GM12872 (cell line): ENCODE results near the gene SLX4IP.

ENCODE experiments used
- TF ChIP-seq, protein P1 (sequence below): IDR thresholded peaks from 3 replicates; pipeline ENCODE4 v1.5.1; 2011; ENCODE audit warnings: low read depth, mild to moderate bottlenecking, low read length, moderate library complexity; ENCODE audit not compliant: insufficient read depth

Gene SLX4IP

DNA sequence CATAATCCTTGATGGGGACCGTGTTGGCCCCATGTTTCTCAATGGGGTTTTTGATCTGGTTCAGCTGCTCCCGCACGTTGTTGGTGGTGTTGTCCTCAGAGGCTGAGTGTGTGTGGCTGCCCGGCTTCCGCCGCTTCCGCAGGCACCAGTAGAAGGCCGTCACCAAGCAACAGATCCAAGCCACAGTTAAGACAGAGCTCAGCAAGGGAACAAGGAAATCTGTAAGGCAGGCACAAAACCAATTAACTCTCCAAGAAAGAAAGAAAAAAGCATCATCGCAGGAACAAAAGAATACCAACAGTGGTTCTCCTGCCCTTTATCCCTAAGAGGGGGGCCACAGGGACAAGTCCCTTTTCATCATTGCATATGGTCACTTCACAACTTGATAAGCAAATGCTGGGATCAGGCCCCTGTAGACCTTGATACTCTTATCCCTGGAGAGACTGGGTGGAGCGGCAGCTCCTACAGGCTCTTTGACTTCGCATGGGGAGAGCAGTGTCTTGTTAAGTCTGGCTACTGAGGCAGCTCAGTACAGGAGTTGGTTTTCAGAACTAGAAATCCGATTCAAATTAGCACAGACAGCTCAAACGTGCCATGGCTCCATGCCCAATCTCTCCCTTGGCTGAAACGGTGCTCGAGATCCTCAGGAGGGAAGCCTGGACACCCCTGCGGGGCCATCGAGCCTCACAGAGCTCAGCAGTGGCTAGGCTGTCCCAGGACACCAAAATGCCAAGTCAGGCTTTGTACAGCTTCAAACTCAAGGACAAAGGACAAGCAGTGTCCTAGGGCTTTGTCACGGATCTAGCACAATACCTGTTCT, 204.8 kb downstream of the SLX4IP start:
- TF ChIP-seq, protein P1, sequence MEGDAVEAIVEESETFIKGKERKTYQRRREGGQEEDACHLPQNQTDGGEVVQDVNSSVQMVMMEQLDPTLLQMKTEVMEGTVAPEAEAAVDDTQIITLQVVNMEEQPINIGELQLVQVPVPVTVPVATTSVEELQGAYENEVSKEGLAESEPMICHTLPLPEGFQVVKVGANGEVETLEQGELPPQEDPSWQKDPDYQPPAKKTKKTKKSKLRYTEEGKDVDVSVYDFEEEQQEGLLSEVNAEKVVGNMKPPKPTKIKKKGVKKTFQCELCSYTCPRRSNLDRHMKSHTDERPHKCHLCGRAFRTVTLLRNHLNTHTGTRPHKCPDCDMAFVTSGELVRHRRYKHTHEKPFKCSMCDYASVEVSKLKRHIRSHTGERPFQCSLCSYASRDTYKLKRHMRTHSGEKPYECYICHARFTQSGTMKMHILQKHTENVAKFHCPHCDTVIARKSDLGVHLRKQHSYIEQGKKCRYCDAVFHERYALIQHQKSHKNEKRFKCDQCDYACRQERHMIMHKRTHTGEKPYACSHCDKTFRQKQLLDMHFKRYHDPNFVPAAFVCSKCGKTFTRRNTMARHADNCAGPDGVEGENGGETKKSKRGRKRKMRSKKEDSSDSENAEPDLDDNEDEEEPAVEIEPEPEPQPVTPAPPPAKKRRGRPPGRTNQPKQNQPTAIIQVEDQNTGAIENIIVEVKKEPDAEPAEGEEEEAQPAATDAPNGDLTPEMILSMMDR, result no peak

- TF ChIP-seq, protein P1, result no peak
Measured at GRCh38 chr20:10640897-10641296, 205.8 kb downstream of the SLX4IP start.

GRCh38 chr20:10641467-10641866, 206.4 kb downstream of the SLX4IP start:
- TF ChIP-seq, protein P1, result no peak

DNA sequence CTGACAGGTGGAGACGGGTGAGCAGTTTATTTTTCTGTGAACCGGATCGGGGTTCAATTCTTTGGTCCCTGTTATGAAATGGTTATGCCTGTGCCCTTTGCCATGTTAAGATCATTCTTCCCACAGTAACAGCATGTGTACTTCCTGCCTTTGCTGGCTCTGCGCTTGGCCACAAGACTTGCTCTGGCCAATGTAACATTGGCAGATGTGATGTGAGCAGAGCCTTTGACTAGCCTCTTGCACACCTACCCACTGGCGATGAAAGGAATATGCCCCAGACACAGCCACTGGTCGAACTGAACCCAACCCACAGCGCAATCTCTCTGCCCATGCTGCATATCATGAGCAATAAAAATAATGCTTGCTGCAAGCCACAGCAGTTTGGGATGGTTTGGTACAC, 206.8 kb downstream of the SLX4IP start:
- TF ChIP-seq, protein P1, result no peak

- TF ChIP-seq, protein P1, result no peak
Measured at GRCh38 chr20:10642856-10643559, 207.9 kb downstream of the SLX4IP start.

- TF ChIP-seq, protein P1, result no peak
Measured at GRCh38 chr20:10643560-10643873, 208.4 kb downstream of the SLX4IP start.

DNA sequence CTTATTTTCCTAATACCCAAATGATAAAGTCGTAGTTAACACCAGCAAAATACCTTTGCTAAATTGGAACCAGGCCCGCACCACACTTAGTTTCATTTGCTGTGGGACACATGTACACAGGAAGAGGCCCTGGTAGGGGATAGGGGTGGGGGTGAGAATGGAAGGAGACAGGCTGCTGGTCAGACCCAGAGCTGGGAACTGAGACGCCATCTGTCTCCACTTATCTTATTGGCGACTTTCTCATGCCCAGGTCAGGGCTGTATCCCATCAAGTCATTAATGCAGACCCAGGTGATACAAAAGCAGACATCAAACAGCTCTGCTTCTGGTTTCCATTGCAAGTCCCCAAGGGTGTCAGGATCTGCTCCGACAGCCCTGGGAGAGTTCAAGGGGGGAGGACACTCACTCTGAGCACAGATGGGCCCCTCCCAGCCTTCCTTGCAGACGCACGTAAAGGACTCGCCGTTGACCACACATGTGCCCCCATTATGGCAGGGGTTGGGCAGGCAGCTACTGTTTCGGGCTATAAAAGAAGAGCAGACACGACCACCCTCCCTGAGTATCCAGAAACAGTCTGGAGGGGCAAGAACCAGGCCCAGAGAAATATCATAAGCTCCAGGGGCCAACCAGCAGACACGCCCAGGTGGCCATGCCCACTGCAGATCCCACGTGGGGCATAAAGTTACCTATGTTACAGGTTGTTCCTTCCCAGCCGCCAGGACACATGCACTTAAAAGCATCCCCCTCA, 209.5 kb downstream of the SLX4IP start:
- TF ChIP-seq, protein P1, result no peak
